HFF-Myc (cell line): ENCODE data around the gene WDR53.

Experiments used
- DNase-seq: peaks from one replicate; pipeline ENCODE4 v3.0.0-alpha.2; 2011; ENCODE audit warnings: low read depth; ENCODE audit errors: extremely low read depth
- H3K4me3 ChIP-seq: replicated peaks from 2 replicates; pipeline ENCODE4 v1.5.1; 2011; ENCODE audit warnings: low read depth, mild to moderate bottlenecking, control low read depth, low read length
- CTCF ChIP-seq: IDR thresholded peaks from 2 replicates; pipeline ENCODE4 v1.5.1; 2012; ENCODE audit warnings: mild to moderate bottlenecking, low read depth, low read length, control low read depth; ENCODE audit errors: missing control alignments

The WDR53 gene

GRCh38 chr3:196604548-196604947 lies 36.2 kb upstream of the WDR53 start:
- no peak for TF ChIP-seq CTCF
- no peak overlapping the region for H3K4me3 ChIP-seq
- DNase-seq, result no peak

- no peak overlapping the region for H3K4me3 ChIP-seq
- DNase-seq, result no peak
- no peak for TF ChIP-seq CTCF
Observed at GRCh38 chr3:196603683-196604082, 35.3 kb upstream of the WDR53 start.

GRCh38 chr3:196602673-196603072 lies 34.3 kb upstream of the WDR53 start:
- TF ChIP-seq CTCF, result no peak
- no peak overlapping the region for H3K4me3 ChIP-seq
- DNase-seq, result no peak

GRCh38 chr3:196600359-196600758 lies 32.0 kb upstream of the WDR53 start:
- no peak for DNase-seq
- no peak for TF ChIP-seq CTCF
- no peak overlapping the region for H3K4me3 ChIP-seq

- DNase-seq, result no peak
- no peak overlapping the region for H3K4me3 ChIP-seq
- TF ChIP-seq CTCF, result no peak
Observed at GRCh38 chr3:196599734-196600128, 31.4 kb upstream of the WDR53 start.

- peak overlapping the region; percentile 38 for H3K4me3 ChIP-seq
- peak; percentile 1 for DNase-seq
Observed at GRCh38 chr3:196597971-196598733, 29.8 kb upstream of the WDR53 start.

- no peak for TF ChIP-seq CTCF
- DNase-seq, result no peak
Observed at GRCh38 chr3:196596355-196596754, 28.0 kb upstream of the WDR53 start.

More at GRCh38 chr3:196596355-196596754, 28.0 kb upstream of the WDR53 start:
- H3K4me3 ChIP-seq, result no peak overlapping the region
